Hepatocyte (in vitro differentiated cells): ENCODE measurements around the gene PRDM5.

Experiments used
- EZH2 ChIP-seq: fragments of 200-600 bp; sonication (generic); IDR thresholded peaks from 2 replicates; pipeline ENCODE4 v1.6.1; 2016; ENCODE audit warnings: antibody characterized with exemption, mild to moderate bottlenecking, borderline replicate concordance
- EZH2phosphoT487 ChIP-seq: fragments of 200-600 bp; sonication (generic); IDR thresholded peaks from one replicate; pipeline ENCODE4 v1.6.1; 2018; ENCODE audit warnings: antibody characterized with exemption, mild to moderate bottlenecking, low read depth, moderate library complexity; ENCODE audit not compliant: unreplicated experiment, severe bottlenecking
- TF ChIP-seq, protein P1 (sequence below): fragments of 200-600 bp; sonication (generic); IDR thresholded peaks from 2 replicates; pipeline ENCODE4 v1.5.1; 2016; ENCODE audit warnings: antibody characterized with exemption, mild to moderate bottlenecking; ENCODE audit not compliant: poor library complexity

DNA sequence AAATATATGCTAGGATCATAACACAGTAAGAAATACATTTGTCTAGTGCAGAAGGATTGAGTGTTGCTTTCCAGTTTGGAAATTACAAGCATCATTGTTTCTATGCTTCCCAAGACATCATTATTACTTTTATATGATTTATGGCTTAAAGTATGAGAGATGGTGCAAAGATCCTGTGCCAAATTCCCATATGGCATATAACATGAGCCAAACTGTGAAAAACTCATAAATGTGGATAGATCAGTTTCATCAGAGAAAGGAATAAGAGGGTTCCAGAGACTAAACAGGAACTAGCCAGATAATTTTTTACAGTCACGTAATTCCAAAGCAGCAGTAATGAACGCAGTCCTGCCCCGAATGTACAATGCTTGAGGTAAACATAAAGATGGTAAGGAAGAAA is 126.3 kb downstream of the PRDM5 start:
- TF ChIP-seq, protein P1, sequence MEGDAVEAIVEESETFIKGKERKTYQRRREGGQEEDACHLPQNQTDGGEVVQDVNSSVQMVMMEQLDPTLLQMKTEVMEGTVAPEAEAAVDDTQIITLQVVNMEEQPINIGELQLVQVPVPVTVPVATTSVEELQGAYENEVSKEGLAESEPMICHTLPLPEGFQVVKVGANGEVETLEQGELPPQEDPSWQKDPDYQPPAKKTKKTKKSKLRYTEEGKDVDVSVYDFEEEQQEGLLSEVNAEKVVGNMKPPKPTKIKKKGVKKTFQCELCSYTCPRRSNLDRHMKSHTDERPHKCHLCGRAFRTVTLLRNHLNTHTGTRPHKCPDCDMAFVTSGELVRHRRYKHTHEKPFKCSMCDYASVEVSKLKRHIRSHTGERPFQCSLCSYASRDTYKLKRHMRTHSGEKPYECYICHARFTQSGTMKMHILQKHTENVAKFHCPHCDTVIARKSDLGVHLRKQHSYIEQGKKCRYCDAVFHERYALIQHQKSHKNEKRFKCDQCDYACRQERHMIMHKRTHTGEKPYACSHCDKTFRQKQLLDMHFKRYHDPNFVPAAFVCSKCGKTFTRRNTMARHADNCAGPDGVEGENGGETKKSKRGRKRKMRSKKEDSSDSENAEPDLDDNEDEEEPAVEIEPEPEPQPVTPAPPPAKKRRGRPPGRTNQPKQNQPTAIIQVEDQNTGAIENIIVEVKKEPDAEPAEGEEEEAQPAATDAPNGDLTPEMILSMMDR = no peak
- TF ChIP-seq EZH2 = no peak
- no peak for TF ChIP-seq EZH2phosphoT487
